Prostate gland (tissue), 2 donors: ENCODE data around the gene ARMC7.

Experiments
- CTCF ChIP-seq, 4 experiments: fragments of 200-600 bp in 2 of 4; fragments of 450-650 bp in 2 of 4; sonication (generic) in 2 of 4; IDR thresholded peaks; 1 replicate in 3 of 4; 2 replicates in 1 of 4; pipeline ENCODE4 v1.5.1; 2016 to 2019; ENCODE audit warnings: antibody characterized with exemption in 4 of 4, mild to moderate bottlenecking in 2 of 4, moderate library complexity in 2 of 4
- POLR2A ChIP-seq: fragments of 450-650 bp; IDR thresholded peaks from one replicate; pipeline ENCODE4 v1.6.1; 2016; ENCODE audit warnings: antibody characterized with exemption, mild to moderate bottlenecking
- POLR2AphosphoS5 ChIP-seq: sonication (generic); formaldehyde crosslinking; IDR thresholded peaks from one replicate; pipeline ENCODE4 v1.6.1; 2017; ENCODE audit warnings: antibody characterized with exemption

- TF ChIP-seq CTCF (IDR thresholded peaks at IDR 0.05) (no peak), POLR2A (no peak), POLR2AphosphoS5 (no peak)
Measured at GRCh38 chr17:75115555-75115954, 5.8 kb downstream of the ARMC7 start.
